WTC11 (cell line): ENCODE data around the gene TAF13.

Experiments used
- ATF6 ChIP-seq: sonication (generic); formaldehyde crosslinking; IDR thresholded peaks from 2 replicates; pipeline ENCODE4 v1.8.1; 2023; ENCODE audit warnings: mild to moderate bottlenecking, missing genetic modification reagents
- CTCF ChIP-seq: fragments of 200-600 bp; IDR thresholded peaks from 2 replicates; pipeline ENCODE4 v1.8.0; 2022; ENCODE audit warnings: antibody characterized with exemption
- E2F5 ChIP-seq: sonication (generic); formaldehyde crosslinking; IDR thresholded peaks from 2 replicates; pipeline ENCODE4 v1.8.1; 2022; ENCODE audit warnings: mild to moderate bottlenecking, moderate library complexity, missing genetic modification reagents
- GTF2I ChIP-seq: fragments of 250-450 bp; sonication (Bioruptor Pico); conservative IDR thresholded peaks from 2 replicates; pipeline ENCODE4 v1.4.0; 2021; ENCODE audit warnings: mild to moderate bottlenecking
- JUN ChIP-seq: sonication (generic); formaldehyde crosslinking; IDR thresholded peaks from 2 replicates; pipeline ENCODE4 v1.8.0; 2023; ENCODE audit warnings: mild to moderate bottlenecking, missing genetic modification reagents
- MYBL2 ChIP-seq: sonication (generic); formaldehyde crosslinking; IDR thresholded peaks from 2 replicates; pipeline ENCODE4 v1.8.1; 2023; ENCODE audit warnings: mild to moderate bottlenecking, moderate library complexity, missing genetic modification reagents
- NFYB ChIP-seq: sonication (generic); formaldehyde crosslinking; conservative IDR thresholded peaks from 2 replicates; pipeline ENCODE4 v1.8.0; 2022; ENCODE audit warnings: low read depth, missing genetic modification reagents
- USF2 ChIP-seq: sonication (generic); formaldehyde crosslinking; IDR thresholded peaks from 2 replicates; pipeline ENCODE4 v1.8.1; 2023; ENCODE audit warnings: mild to moderate bottlenecking, missing genetic modification reagents, moderate library complexity
- ZNF416 ChIP-seq: fragments of 250-450 bp; sonication (Bioruptor Pico); IDR thresholded peaks from 2 replicates; pipeline ENCODE4 v1.9.0; 2021; ENCODE audit warnings: mild to moderate bottlenecking, inconsistent platforms
- ZNF532 ChIP-seq: fragments of 250-450 bp; sonication (Bioruptor Pico); IDR thresholded peaks from 2 replicates; pipeline ENCODE4 v1.9.0; 2021; ENCODE audit warnings: mild to moderate bottlenecking, borderline replicate concordance

GRCh38 chr1:109096120-109096519, 20.3 kb upstream of the TAF13 start:
- TF ChIP-seq CTCF (no peak), ATF6 (no peak), E2F5 (CRISPR knock-in tag) (no peak), MYBL2 (no peak), ZNF532 (no peak), JUN (CRISPR knock-in tag) (no peak), ZNF416 (CRISPR knock-in tag) (no peak), GTF2I (CRISPR knock-in tag) (no peak), USF2 (CRISPR knock-in tag) (no peak), NFYB (no peak)
